Measurements from ENCODE around the gene KDM1A. TPM values are rescaled to one million over a fixed set of nuclear protein-coding genes. Genes with fewer than 3 reads are reported as not detected.
A peak's percentile ranks its signal among the peaks of the same experiment; 100 is the strongest.

The KDM1A gene
- total and polyA plus RNA-seq, 9 of the 15 experiments (the other 6 are each of a cell fraction or from before 2014, with no cell fraction given): 59.2 to 181 (median 168) TPM

DNA sequence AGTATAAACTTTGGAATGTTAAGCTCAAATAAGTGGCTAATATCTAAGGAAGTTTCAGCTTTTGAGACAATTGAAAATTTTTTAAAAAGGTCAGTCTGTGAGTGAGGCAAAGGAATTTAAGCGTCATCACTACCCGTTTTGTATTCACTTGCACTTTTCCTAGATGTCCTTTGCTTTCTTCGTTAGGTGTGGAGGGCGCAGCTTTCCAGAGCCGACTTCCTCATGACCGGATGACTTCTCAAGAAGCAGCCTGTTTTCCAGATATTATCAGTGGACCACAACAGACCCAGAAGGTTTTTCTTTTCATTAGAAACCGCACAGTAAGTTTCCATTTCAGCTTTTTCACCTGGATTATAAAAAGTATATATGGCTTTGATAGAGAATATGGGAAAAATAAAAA, 30.9 kb downstream of the KDM1A start (continued):
- TF ChIP-seq, protein P1, sequence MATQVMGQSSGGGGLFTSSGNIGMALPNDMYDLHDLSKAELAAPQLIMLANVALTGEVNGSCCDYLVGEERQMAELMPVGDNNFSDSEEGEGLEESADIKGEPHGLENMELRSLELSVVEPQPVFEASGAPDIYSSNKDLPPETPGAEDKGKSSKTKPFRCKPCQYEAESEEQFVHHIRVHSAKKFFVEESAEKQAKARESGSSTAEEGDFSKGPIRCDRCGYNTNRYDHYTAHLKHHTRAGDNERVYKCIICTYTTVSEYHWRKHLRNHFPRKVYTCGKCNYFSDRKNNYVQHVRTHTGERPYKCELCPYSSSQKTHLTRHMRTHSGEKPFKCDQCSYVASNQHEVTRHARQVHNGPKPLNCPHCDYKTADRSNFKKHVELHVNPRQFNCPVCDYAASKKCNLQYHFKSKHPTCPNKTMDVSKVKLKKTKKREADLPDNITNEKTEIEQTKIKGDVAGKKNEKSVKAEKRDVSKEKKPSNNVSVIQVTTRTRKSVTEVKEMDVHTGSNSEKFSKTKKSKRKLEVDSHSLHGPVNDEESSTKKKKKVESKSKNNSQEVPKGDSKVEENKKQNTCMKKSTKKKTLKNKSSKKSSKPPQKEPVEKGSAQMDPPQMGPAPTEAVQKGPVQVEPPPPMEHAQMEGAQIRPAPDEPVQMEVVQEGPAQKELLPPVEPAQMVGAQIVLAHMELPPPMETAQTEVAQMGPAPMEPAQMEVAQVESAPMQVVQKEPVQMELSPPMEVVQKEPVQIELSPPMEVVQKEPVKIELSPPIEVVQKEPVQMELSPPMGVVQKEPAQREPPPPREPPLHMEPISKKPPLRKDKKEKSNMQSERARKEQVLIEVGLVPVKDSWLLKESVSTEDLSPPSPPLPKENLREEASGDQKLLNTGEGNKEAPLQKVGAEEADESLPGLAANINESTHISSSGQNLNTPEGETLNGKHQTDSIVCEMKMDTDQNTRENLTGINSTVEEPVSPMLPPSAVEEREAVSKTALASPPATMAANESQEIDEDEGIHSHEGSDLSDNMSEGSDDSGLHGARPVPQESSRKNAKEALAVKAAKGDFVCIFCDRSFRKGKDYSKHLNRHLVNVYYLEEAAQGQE (IDR thresholded peaks at IDR 0.05; ENCODE audit: borderline replicate concordance): no peak
- TF ChIP-seq, protein P1 (CRISPR knock-in tag; IDR thresholded peaks at IDR 0.05; ENCODE audit: low read depth): no peak
- TF ChIP-seq GABPA (tag; conservative IDR thresholded peaks at IDR 0.05; ENCODE audit: low read depth) (0 out of 2 replicates have a peak, but pooled peaks have one; percentile 14), PHB2 (IDR thresholded peaks at IDR 0.05; ENCODE audit: low read depth) (no peak), POLR2H (tag; IDR thresholded peaks at IDR 0.05; ENCODE audit: low read depth) (0 out of 2 replicates have a peak, but pooled peaks have one; percentile 6), ZNF408 (CRISPR knock-in tag; IDR thresholded peaks at IDR 0.05; ENCODE audit: low read depth) (no peak), CBFB (CRISPR knock-in tag; IDR thresholded peaks at IDR 0.05) (no peak), ZNF398 (CRISPR knock-in tag; IDR thresholded peaks at IDR 0.05) (no peak), MYBL2 (IDR thresholded peaks at IDR 0.05; ENCODE audit: low read depth) (no peak), MYBL2 (CRISPR knock-in tag; IDR thresholded peaks at IDR 0.05; ENCODE audit: borderline replicate concordance) (no peak), FOSL1 (tag; conservative IDR thresholded peaks at IDR 0.05) (peak; percentile 29)
- TF ChIP-seq, protein P2, sequence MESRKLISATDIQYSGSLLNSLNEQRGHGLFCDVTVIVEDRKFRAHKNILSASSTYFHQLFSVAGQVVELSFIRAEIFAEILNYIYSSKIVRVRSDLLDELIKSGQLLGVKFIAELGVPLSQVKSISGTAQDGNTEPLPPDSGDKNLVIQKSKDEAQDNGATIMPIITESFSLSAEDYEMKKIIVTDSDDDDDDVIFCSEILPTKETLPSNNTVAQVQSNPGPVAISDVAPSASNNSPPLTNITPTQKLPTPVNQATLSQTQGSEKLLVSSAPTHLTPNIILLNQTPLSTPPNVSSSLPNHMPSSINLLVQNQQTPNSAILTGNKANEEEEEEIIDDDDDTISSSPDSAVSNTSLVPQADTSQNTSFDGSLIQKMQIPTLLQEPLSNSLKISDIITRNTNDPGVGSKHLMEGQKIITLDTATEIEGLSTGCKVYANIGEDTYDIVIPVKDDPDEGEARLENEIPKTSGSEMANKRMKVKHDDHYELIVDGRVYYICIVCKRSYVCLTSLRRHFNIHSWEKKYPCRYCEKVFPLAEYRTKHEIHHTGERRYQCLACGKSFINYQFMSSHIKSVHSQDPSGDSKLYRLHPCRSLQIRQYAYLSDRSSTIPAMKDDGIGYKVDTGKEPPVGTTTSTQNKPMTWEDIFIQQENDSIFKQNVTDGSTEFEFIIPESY (CRISPR knock-in tag; IDR thresholded peaks at IDR 0.05): no peak

All from K562 (cell line).